Ramos (cell line): Measurements from ENCODE around the gene GPT2.

Experiments
- in situ Hi-C: fragments of 300-500 bp; cut with MboI; formaldehyde crosslinking; loops from one replicate; pipeline ENCODE4 v1.14.3; 2022; ENCODE audit warnings: low sequenced_read_pairs; ENCODE audit not compliant: unreplicated experiment

The GPT2 gene, protein sequence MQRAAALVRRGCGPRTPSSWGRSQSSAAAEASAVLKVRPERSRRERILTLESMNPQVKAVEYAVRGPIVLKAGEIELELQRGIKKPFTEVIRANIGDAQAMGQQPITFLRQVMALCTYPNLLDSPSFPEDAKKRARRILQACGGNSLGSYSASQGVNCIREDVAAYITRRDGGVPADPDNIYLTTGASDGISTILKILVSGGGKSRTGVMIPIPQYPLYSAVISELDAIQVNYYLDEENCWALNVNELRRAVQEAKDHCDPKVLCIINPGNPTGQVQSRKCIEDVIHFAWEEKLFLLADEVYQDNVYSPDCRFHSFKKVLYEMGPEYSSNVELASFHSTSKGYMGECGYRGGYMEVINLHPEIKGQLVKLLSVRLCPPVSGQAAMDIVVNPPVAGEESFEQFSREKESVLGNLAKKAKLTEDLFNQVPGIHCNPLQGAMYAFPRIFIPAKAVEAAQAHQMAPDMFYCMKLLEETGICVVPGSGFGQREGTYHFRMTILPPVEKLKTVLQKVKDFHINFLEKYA

DNA sequence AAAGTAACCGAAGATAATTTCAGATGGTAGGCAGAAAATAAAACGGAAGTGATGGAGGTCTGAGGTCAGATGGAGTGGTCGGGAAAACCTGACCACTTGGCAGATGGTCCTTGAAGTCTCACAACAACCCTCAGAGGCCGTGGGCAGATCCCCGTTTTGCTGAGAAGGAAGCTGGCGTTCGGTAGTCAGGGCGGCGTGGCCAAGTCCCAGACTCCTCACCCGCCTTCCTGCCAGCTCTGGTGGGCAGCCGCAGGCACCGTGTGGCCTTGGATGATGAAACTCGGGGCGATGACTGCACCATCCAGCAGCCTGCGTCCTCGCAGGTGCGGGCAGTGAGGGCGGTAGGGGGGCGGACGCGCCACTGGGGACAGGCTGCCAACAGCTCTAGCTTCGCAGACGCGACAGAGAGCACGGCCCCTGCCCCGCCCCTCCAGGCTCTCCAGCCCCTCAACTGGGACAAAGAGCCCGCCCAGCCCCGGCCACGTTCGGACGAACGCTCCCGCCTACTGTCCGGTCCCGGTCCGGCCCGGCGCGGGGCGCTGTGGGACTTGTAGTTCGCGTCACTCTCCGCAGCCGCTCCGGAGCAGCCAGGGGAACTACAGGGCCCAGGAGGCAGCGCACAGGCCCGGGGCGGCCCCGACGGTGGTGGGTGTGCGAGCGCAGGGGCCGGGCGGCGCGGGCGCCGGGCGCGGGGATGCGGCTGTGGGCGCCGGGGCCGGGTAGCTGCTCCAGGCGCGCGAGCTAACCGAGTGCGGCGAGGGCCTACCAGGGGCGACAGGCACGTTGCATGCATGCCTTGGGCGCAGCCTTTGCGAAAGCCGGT is at the start of gene GPT2:
Gene GPT2 (plus strand): TSS at position 673 of the 823 bp plus-strand sequence. CDS start 354 bp downstream, outside the sequence.
- in situ Hi-C loops: no loop called here

DNA sequence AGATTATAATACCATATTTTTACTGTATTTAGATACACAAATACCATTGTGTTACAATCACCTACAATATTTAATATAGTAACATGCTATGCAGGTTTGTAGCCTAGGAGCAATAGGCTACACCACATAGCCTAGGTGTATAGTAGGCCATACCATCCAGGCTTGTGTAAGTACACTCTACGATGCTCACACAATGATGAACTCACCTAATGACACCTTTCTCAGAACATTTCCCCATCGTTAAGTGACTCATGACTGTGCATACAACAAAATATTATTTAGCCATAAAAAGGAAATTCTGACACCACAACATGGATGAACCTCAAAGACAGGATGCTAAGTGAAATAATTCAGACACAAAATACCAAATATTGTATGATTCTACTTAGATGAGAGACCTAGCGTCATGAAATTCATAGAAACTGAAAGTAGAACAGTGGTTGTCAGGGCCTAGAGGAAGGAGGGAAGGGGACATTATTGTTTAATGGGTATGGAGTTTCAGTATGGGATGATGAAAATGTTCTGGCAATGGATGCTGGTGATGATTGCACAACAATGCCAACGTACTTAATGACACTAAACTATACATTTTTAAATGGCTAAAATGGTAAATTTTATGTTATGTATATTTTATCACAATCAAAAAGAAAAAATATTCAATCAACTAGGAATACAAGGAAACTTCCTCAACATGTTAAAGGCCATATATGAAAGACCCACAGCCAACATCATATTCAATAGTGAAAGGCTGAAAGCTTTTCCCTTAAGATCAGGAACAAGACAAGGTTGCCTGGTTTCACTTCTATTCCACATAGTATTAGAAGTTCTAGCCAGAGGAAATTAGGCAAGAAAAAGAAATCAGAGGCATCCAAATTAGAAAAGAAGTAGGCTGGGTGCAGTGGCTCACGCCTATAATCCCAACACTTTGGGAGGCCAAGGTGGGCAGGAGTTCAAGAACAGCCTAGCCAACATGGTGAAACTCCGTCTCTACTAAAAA is 47.3 kb upstream of the GPT2 start:
- in situ Hi-C loops: no loop called here

DNA sequence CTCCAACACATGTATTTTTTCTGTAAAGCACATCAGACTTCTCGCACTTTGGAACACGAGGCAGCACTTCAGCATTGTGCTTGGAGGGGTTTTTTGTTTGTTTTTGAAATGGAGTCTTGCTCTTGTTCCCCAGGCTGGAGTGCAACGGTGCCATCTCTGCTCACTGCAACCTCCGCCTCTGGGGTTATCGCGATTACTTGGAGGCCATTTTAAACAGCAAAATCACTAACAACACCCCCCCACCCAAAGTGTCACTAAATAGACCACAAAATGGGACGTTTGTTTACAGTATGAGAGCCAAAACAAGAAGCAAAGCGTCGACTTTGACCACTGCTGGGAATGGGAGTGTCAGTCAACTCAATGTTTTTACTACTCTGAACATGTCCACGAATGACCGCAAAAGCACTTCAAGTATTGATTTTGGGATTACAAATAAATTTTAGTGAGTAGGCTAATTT is 44.1 kb upstream of the GPT2 start:
- in situ Hi-C loops: no loop called here

DNA sequence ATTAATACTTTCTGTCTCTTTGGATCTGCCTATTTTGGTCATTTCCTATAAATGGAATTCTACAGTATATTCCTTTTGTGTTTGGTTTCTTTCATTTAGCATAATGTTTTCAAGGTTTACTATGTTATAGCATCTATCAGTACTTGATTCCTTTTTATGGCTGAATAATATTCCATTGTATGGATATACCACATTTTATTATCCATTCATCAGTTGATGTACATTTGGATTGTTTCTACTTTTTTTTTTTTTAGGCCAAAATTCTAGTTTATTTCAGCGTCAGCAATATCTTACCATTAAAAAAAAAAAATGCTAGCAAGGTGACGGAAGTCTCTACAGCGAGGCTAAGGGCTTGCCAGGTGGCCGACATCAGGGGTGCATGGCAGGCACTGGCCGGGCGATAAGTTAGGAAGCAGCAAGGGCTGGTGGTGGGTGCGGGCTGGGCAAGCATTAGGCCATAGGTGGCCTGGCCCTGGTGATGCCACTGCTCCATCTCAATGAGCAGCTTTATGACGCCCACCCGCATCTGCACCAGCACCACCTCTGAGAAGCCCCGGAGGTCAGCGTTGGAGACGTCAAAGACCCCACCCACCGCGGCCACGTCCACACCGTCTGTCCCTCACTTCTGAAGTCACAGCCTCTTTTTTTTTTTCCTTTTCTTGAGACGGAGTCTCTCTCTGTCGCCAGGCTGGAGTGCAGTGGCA is 41.8 kb upstream of the GPT2 start:
- in situ Hi-C loops: no loop called here

DNA sequence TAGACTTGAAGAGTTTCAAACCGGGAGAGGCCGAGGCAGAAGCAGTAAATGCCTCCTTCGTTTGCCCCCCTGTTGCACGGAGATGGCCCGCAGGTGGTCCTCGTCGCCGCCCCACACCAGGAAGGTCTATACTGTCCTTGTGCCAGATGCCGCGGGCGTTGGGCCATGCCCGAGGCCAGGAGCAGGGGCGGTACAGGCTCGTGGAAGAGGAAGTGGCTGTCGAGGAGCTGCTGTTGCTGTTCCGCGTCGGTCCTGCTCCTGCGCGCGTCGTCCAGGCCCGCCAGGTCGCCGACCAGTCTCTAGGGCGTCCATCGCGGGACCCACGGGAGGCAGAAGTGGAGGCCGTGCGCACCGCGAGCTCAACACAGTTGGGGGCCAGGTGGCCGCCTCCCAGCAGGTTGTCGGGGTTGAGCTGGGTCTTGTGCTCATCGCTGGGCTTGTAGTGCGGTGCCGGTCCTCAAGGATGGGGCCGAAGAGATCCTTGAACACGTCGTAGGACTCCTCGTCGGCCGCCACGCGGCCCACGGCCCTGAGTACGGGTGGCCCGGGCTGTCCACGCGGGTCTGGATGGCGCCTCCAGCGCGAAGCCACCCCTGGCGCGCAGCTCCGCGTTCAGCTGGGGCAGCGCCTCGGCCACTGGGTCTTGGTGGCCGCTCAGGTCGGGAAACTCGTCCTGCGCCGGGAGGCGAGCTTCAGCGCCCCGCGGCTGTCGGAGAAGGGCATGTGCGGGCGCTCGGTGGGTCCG is 40.1 kb upstream of the GPT2 start:
- in situ Hi-C loops: no loop called here

DNA sequence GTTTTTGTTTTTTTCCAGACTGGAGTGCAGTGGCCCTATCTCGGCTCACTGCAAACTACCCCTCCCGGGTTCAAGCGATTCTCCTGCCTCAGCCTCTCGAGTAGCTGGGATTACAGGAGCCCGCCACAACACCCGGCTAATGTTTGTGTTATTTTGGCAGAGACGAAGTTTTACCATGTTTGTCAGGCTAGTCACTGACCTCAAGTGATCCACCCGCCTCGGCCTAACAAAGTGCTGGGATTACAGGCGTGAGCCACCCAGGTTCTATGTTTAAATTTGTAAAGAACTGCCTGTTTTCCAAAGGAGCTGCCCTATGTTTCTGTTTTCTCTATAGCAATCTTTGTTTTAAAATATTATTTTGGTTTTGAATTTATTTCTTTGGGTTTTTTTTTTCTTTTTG is 39.4 kb upstream of the GPT2 start:
- in situ Hi-C loops: no loop called here

DNA sequence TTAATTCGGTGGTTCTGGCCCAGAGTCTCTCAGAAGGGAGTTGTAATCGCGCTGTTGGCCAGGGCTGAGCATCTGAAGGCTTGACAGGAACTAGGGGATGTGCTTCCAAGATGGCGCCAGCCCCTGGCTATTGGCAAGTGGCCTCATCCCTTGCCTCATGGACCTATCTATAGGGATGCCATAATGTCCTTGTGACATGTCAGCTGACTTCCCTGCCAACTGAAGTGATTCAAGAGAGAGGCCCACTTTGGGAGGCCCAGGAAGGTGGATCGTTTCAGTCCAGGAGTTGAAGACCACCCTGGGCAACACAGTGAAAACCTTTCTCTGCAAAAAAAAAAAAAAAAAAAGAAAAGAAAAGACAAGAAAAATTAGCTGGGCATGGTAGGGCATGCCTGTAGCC is 38.2 kb upstream of the GPT2 start:
- in situ Hi-C loops: no loop called here

DNA sequence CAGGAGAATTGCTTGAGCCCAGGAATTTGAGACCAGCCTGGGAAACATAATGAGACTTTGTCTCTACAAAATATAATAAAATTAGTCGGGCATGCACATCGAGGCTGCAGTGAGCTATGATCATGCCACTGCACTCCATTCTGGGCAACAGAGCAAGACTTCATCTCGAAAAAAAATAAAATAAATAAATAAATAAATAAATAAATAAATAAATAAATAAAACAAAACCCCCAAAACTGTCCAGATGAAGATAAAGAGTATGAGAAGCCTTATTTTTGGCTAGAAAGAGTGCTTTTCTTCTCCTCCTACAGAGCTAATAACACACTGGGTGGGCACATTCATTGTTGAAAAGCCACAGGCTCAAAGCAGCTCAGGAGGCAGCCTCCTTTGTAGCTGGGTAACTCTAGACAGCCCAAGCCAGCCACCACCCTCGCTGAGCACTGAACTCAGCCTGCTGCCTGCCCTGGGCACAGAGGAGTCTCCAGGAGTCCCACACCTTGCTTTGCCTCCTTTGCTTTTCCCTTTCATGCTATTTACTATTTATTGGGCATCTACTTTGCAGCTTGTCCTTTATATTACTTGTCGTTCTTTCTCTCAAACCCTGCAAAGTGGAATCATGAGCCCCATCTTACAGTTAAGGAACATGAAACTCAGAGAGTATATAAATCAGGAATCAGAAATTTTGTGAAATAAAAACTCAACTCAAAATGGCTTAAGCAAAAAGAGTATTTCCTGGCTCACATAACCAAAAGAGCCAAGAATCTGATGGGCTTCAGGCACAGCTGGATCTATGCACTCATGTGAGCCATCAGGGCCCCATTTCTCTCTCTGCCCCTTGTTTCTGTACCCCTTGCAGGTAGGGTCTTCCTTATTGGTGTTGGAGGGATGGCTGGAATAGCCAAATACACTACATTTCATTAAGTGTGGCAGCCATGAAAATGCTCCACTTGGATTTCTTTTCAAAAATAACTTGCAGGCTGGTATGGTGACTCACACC is 35.1 kb upstream of the GPT2 start:
- in situ Hi-C loops: no loop called here

DNA sequence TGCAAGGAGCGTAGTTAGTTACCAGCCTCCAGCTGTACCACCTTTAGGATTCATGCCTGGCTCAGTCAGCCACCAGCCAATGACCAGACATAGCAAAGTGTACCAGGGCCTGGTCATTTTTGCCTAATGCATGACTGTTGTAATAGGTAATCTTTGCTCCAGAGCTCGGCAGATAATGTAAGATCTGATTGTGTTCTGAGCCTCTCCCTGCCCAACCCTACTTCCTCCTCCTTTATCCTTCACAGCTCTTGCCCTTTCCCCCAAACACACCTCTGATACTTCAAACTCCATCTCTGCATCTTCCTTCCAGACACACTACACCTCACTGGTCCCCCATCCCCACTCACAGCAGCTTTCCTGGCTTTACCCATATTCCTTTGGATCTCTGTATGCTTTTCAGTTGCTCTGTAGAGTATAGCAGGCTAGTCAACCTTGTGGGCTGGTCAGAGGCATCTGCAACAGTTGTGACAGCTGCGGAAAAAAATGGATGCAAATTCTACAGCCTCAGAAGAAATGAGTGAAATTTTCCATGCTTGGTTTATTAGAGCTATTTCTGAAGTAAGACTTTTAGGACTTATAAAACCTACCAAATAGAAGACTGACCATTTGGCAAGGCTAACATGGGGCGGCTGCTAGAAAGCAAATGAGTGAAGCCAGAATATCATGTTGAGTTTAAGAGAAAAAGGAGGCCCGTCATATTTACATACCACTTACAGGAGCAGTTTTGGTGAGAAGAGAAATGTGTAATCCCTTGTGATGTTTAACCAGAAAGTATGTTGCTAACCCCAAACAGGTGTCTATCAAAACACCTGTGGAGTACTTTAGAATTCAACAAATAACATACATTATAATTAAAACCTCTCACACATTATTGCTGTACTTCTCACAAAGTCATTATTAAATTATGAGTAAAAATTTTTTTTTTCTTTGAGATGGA is 33.3 kb upstream of the GPT2 start:
- in situ Hi-C loops: loop anchor here (5.0 kb wide), 1 partner anchor 71 kb away; no protein-coding TSS in a partner anchor

DNA sequence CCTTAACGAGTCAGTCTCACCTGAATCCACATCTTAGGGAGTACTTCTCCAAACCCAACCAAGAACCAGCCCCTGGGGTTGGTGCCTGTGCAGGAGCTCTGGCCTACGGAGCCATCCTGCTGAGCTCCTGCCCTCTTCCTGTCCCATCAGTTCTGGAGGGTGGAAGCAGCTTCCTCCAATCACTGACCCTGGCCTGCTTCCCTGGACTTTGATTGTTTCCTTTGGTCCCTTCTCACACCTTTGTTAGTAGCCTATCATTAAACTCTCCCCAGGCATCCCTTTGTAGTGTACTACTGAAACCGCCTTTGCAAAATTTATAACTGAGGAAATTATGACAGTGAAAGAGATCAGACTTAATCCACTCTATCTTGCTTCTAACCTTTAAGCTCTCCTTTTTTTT is 32.0 kb upstream of the GPT2 start:
- in situ Hi-C loops: loop anchor here (5.0 kb wide), 1 partner anchor 70 kb away; no protein-coding TSS in a partner anchor

DNA sequence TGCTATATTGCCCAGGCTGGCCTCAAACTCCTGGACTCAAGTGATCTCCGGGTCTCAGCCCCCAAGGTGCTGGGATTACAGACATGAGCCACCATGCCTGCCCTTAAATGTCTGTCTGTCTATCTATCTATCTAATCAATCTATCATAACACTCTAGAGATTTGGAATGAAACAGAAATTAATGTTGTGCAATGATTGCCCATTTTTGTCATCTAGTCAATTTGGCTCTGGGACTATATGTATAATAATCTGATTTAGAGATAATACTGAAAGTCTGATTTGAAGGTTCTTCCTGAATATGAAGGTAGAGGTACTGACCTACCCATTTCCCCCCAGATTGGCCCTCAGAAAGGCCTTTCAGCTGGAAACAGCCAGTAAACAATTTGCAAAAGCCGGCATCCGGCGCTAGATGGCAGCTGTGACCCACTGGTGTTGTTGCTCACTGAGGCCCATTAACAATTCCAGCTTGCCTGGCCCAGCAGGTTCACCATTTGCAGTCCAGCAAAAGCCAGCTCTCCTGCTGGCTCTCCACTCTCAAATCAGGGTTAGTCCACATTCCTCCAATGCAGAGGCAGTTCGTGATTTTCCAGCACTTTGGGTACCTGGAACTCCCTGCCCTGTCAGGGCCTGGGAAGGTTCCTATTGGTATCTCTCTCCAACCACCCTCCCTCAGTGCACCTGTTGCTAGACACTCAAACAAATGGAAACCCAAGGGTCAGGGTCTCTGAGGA is 30.3 kb upstream of the GPT2 start:
- in situ Hi-C loops: loop anchor here (5.0 kb wide), 1 partner anchor 68 kb away; no protein-coding TSS in a partner anchor

DNA sequence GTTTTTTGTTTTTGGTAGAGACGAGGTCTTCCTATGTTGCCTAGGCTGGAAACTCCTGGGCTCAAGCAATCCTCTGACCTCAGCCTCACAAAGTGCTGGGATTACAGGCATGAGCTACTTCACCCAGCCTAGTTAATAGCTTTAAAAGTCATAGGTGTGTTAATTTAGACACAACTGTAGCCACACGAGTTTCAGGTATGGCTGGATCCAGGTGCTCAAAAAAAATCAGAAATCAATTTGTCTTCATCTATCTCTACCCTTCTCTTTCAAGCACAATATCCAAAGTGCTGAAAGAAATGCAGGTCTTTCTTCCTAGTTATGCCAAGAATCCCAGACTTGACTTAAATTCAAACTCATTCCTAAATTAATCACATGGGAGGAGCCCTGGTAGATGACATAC is 29.3 kb upstream of the GPT2 start:
- in situ Hi-C loops: loop anchor here (5.0 kb wide), 1 partner anchor 67 kb away; no protein-coding TSS in a partner anchor

DNA sequence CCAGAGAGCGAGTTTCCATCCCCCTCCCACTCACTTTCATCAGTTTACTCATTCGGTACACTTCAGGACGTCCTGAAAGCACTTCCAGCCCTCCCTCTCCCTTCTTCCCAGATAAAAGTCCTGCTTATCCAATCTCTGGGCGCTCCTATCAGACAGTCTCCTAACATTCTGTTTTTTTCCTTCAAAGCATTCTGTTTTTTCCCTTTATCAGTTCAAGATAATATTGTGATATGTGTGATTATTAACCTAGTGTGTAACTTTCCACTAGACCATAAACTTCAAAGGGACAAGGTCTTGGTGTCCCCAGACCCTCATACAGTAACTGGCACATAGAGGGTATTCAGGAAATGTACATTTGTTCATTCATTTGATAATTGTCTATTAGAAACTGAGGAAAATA is 28.8 kb upstream of the GPT2 start:
- in situ Hi-C loops: no loop called here

DNA sequence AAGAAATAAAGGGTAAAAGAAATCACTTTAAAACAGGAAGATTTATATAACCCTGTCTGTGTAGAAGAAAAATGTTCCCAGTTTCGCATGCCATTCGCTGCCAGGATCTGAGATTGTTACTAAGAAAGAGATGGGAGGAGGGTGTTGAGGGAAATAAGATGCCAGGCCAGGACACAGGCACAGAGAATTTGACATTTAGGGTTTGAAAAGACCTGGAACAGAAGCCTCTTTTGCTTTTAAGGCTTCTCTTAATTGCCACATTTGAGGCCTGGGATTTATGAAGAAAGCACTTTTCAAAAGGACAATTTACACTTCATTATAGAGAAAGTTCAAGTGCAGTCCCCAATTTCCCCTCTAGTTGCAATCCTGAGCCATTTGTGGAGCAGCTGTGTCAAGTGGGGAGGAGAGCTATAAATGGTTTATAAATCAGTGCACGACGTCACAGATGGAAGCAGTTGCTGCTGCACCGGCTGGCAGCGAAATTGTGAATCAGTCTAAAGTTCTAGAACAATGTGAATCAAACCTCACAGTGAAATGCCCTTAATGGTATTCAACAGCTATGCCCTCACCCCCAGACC is 26.7 kb upstream of the GPT2 start:
- in situ Hi-C loops: no loop called here

DNA sequence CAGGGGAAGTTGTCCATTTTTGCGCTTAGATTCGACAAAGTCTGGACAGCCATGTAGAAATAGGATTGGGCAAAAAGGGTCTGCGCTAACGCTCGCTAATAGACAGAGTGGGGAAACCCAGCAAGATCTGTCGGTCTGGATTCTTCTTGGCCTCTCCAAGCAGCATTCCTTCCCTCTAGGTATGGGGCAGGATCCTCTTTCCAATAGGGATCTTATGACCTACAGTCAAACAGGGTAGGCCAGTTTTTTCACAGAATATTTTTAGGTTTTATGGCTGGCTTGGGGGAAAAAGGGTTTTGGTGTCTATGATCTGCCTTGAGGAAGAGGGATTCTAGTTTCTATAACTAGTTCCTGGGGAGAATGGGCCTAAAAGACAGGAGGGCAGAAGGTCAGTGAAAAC is 26.0 kb upstream of the GPT2 start:
- in situ Hi-C loops: no loop called here
